NOMO-1 treated with dmso at 0.1 percent for 144 hours (cell line): ENCODE data around the gene ACP7.
"Not testable (repeated sequence)": the region's sequence is repeated elsewhere in the genome, so short reads cannot be mapped to it uniquely, and the experiment has no call there.

ENCODE experiments used
- DNase-seq: peaks from one replicate; lab custom pipeline; 2025; ENCODE audit not compliant: unreplicated experiment; lab: John Stamatoyannopoulos, UW

Gene ACP7

DNA sequence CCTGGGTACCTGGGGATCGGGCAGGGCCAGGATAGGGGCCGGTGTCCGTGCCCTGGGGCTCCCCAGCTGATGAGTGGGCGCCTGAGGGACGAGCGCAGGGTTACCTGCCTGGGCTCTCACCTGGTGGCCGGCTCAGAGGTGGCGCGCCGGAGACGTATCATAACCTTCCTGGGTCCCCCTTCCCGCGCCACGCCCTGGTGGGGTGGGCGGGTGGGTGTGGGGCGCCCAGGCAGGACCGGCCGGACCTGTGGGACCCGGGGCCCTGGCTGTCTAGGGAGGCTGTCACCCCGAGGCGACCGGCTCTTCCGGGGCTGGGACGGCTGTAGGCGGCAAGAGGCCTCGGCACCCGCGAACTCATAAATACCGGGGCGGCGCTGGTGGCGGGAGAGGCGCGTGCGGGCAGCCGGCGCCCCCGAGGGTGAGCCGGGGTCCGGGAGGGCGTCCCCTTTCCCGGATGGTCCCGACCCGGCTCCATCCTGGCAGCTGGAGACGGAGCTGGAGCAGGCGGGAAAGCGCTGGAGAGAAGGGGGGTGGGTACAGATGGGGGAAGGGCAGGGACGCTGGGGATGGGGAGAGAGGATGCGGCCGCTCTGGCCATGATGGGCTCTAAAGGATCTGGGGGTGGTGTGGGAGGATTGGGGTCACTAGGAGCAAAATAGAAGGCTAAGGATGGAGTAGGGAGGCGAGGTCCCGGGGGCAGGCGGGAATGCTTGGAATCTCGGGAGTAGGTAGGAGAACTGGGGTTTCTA, at the start of gene ACP7:
ACP7 (plus strand) TSS at position 386 of the 749 bp plus-strand sequence. CDS start 902 bp downstream, outside the sequence.
- DNase-seq, result no peak

GRCh38 chr19:39036581-39036980, 47.6 kb upstream of the ACP7 start:
- DNase-seq, result no peak

- DNase-seq, result no peak
Measured at GRCh38 chr19:39037194-39037593, 47.0 kb upstream of the ACP7 start.

DNA sequence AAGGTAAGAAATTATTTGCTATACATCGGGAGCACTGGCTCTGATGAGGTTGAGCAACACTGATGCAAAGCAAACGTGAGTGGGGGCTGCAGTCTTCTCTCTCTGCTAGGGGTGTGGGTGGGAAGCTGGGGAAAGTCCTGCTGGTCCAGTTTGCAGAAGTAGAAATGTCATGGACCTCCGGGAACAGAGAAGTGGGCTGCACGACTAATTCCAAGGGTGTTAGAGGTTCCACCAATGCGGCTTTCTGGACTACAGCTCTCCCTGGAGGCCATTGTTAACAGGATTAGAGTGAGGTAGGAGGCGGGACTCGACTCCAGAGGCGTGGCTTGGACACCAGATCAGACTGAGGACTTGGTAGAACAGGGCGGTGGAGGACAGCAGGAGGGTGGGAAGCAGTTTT, 46.1 kb upstream of the ACP7 start:
- no peak for DNase-seq

GRCh38 chr19:39045506-39045905, 38.7 kb upstream of the ACP7 start:
- no peak for DNase-seq

DNA sequence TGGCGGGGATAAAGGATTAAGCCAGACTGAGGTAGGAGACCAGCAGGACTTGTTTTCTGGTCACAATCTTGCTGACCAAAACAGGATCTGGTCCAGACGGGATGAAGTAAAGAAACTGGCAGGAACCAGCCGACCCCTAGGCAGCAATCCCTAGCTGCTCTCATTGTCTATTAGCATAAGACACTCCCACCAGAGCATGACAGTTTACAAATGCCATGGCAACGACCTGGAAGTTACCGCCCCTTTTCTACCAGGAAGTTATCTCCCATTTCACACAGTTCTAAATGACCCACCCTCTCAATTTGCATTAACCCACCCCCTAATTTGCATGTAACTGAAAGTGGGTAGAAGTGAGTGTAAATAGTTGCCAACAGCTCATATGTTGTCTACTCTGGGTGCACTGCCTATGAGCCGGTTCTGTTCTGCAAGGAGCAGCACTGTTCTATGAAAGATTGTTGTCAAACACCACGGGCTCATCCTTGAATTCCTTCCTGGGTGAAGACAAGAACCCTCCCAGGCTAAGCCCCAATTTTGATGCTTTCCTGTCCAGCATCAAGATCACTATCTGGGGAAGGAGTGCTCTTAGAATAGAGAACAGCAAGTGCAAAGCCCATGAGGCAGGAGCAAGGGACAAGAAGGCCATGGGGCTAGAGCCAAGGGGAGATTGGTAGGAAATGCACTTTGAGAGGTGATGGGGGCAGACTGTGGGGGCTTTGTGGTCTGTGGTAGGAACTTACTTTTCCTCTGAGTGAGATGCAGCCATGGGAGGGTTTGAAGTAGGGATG, 37.9 kb upstream of the ACP7 start:
- no peak for DNase-seq

DNA sequence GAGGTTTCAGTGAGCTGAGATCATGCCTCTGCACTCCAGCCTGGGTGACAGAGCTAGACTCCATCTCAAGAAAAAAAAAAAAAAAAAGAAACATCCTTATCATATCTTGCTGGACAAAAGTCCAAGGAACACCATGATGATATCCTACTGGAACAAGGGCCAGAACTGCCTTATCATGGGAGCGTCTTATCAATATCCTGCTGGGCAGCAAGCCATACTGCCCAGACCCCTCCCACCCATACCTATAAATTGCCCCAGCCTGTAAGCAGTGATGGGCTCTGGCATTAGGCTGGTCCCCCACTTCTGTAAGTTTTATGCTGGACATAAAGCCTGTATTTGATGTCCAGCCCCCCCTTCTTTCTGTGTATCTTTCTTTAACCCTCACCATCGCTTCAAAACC, 37.1 kb upstream of the ACP7 start:
- DNase-seq, result no peak

DNA sequence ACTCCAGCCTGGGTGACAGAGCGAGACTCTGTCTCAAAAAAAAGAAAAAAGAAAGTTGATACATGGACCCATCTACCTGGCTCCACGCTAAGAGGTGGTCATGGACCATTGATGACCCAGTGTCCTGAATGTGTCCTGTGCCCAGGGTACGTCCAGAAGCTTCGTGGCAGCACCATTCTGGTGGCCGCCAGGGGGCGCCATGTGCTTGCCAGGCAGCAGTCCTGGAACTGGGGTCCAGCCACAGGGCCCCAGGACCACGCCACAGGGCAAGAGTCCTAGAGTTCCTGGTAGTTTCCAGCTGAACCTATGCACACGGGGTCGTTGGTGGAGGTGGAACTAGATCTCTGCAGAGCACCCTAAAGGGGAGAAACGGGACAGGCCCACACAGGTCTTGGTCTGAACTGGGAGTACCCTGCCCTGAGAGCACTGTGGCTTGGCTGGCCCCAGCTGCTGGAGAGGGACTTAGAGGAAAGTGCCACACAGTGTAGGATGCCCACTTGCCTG, 31.9 kb upstream of the ACP7 start:
- DNase-seq, result no peak

DNA sequence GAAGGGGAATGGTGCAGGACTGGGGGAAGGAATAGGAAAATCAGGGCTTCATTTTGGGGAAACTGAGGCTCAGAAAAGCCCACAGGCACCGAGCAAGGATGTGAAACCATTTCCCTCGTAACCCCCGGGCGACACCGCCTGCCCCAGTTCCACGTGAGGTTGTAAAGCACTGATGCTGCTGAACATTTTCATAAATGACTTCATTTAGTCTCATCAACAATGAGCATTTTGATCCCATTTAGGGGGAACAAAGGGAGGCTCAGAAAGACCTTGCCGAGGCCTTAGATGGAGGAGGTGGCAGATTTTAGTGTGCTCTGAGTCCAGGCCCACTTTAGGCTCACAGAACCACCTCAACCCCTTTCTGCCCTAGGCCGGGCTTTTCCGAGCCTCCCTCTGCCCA, 31.3 kb upstream of the ACP7 start:
- DNase-seq, result no peak

DNA sequence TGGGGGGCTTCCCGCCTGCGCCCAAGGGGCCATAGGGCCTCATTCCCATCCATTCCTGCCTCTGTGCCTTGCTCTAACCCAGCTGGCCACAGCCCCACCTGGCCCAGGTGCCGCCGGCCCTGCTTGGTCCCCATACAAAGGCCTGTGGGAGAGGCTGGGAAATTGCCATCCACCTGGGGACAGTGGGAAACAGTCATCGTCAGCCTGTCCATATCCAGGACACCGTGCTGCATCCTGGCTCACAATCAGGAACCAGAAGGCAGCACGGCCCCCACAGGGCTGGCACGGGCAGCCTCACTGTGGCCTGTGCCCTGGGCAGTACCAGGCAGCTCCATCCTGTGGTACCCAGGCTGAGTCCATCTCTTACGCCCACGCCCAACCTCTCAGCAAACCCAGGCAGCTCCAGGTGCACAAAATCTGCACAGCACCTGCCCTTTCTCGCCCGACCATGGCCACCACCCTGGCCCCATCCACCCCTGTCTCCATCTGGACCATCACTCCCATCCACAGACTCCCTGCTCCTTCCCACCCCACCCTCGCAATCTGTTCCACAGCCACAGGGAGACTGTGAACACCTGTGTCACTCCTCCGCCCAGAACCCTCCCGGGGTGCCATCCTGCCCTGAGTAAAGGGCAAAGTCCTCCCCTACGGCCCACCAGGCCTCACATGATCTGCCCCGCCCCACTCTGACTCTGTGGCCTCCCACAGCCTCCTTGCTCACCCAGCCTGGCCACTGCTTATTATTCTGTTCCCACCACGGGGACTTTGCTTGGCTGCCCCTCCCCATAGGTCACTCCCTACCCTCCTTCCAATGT, 30.7 kb upstream of the ACP7 start:
- DNase-seq, result no peak

- DNase-seq, result no peak
Measured at GRCh38 chr19:39054091-39054470, 30.1 kb upstream of the ACP7 start.

DNA sequence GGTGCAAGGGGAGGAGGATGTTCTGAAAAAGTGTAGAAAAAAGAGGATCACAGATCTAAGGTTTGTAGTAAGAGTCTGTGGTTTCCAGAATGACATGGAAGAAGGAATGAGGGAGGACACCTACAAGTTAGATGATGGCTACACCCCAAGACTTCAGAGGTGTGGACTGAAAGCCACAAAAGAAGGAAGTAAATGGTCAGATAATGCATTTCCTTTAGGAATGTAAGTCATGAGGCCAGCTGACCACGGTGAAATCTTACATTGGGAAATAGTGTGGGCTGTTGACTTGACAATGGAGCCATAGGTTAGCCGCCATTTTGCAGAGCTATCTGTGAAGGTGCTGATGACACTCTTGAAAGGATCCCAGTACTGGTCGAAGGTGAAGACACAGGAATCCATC, 26.6 kb upstream of the ACP7 start:
- no peak for DNase-seq

DNA sequence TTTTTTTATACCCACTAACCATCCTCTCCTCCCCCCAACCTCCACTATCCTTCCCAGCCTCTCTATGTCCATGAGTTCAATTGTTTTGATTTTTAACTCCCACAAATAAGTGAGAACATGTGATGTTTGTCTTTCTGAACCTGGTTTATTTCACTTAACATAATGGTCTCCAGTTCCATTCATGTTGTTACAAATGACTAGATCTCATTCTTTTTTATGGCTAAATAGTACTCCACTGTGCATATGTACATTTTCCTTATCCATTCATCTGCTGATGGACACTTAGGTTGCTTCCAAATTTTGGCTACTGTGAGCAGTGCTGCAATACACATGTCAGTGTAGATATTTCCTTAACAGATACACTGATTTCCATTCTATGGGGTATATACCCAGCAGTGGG, 24.9 kb upstream of the ACP7 start:
- no peak for DNase-seq

- no peak for DNase-seq
Measured at GRCh38 chr19:39060171-39060570, 24.0 kb upstream of the ACP7 start.

- DNase-seq, result no peak
Measured at GRCh38 chr19:39064405-39064804, 19.8 kb upstream of the ACP7 start.

DNA sequence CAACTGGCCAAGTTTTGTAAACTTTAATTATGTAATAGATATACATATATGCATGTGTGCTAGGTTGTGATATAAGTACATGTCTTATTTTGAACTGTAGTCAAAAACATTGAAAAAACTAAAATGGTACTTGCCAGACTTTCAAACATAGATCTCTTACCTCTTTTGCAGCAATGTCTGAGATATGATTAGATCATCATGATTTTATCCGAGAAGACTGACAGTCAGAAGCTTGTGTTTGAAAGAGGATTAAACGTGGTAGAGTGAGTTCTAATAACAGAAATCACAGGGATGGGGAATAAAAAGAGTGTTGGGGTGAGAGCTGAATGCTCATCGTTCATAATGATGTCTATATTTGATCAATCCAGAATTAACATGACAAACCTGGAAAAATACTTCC, 18.2 kb upstream of the ACP7 start:
- no peak for DNase-seq

DNA sequence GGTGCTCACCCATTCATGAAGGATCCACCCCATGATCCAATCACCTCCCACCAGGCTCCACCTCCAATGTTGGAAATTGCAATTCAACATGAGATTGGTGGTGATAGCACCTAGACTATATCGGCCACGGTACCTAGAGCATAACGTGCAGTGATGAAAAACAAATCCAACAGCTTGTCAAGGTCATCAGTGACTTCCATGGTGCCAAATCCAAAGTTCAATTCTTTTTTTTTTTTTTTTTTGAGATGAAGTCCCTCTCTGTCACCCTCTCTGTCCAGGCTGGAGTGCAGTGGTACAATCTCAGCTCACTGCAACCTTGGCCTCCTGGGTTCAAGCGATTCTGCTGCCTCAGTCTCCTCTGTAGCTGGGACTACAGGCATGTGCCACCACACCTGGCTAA, 17.1 kb upstream of the ACP7 start:
- no peak for DNase-seq

DNA sequence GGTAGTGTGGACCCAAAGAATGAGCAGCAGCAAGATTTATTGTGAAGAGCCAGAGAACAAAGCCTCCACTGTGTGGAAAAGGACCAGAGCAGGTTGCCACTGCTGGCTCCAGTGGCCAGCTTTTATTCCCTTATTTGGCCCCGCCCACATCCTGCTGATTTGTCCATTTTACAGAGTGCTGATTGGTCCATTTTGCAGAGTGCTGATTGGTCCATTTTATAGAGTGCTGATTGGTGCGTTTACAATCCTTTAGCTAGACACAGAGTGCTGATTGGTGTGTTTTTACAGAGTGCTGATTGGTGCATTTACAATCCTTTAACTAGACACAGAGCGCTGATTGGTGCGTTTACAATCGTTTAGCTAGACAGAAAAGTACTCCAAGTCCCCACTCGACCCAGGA, 15.9 kb upstream of the ACP7 start:
- not testable (repeated sequence) for DNase-seq

- DNase-seq, result no peak
Measured at GRCh38 chr19:39070888-39071287, 13.3 kb upstream of the ACP7 start.

- no peak for DNase-seq
Measured at GRCh38 chr19:39074205-39074692, 9.9 kb upstream of the ACP7 start.

- DNase-seq, result no peak
Measured at GRCh38 chr19:39074942-39075341, 9.2 kb upstream of the ACP7 start.
